HepG2 (cell line): ENCODE measurements around the gene CD3G. TPM values are rescaled to one million over a fixed set of nuclear protein-coding genes. Genes with fewer than 3 reads are reported as not detected.
A peak's percentile ranks its signal among the peaks of the same experiment; 100 is the strongest.

ENCODE experiments used
- ADNP ChIP-seq: sonication (generic); formaldehyde crosslinking; IDR thresholded peaks from 2 replicates; pipeline ENCODE4 v1.4.0; 2020; ENCODE audit warnings: missing genetic modification reagents
- CREB3 ChIP-seq: sonication (generic); formaldehyde crosslinking; IDR thresholded peaks from 2 replicates; pipeline ENCODE4 v1.5.0; 2020; ENCODE audit warnings: missing genetic modification reagents
- DMTF1 ChIP-seq: sonication (generic); formaldehyde crosslinking; IDR thresholded peaks from 2 replicates; pipeline ENCODE4 v1.4.0; 2020; ENCODE audit warnings: mild to moderate bottlenecking, missing genetic modification reagents
- ETV5 ChIP-seq: IDR thresholded peaks from 2 replicates; pipeline ENCODE4 v1.6.1; 2018; ENCODE audit warnings: missing biosample characterization, missing genetic modification reagents, inconsistent platforms, borderline replicate concordance
- FOSL2 ChIP-seq: sonication (generic); formaldehyde crosslinking; IDR thresholded peaks from 2 replicates; pipeline ENCODE4 v1.4.0; 2020; ENCODE audit warnings: missing genetic modification reagents
- FOXP1 ChIP-seq, 2 experiments: fragments of 450-650 bp in 1 of 2; IDR thresholded peaks; 2 replicates each; pipeline ENCODE4 v1.6.1; 2017 to 2018; ENCODE audit warnings: antibody characterized with exemption in 1 of 2
- FOXP4 ChIP-seq: sonication (generic); formaldehyde crosslinking; IDR thresholded peaks from 2 replicates; pipeline ENCODE4 v1.4.0; 2020; ENCODE audit warnings: missing genetic modification reagents
- HDAC2 ChIP-seq: sonication (generic); formaldehyde crosslinking; IDR thresholded peaks from 2 replicates; pipeline ENCODE4 v1.4.0; 2020; ENCODE audit warnings: missing genetic modification reagents
- HNF4A ChIP-seq: sonication (generic); formaldehyde crosslinking; IDR thresholded peaks from 2 replicates; pipeline ENCODE4 v1.4.0; 2020; ENCODE audit warnings: missing genetic modification reagents
- HNRNPK ChIP-seq: fragments of 200-400 bp; formaldehyde crosslinking; IDR thresholded peaks from 2 replicates; pipeline ENCODE4 v1.6.1; 2018; ENCODE audit warnings: low read length, low read depth, moderate library complexity, mild to moderate bottlenecking; ENCODE audit not compliant: poor library complexity, severe bottlenecking
- HNRNPUL1 ChIP-seq: fragments of 200-400 bp; formaldehyde crosslinking; IDR thresholded peaks from 2 replicates; pipeline ENCODE4 v1.6.1; 2017; ENCODE audit warnings: low read depth, mild to moderate bottlenecking, low read length, moderate library complexity
- KAT7 ChIP-seq: IDR thresholded peaks from 2 replicates; pipeline ENCODE4 v1.6.1; 2018; ENCODE audit warnings: borderline replicate concordance, missing compliant biosample characterization
- NFIC ChIP-seq: IDR thresholded peaks from 2 replicates; pipeline ENCODE4 v1.6.1; 2012; ENCODE audit warnings: mild to moderate bottlenecking, low read length, inconsistent platforms
- SRY ChIP-seq: sonication (generic); formaldehyde crosslinking; IDR thresholded peaks from 2 replicates; pipeline ENCODE4 v1.8.0; 2022; ENCODE audit warnings: mild to moderate bottlenecking, missing genetic modification reagents
- SSRP1 ChIP-seq: IDR thresholded peaks from 2 replicates; pipeline ENCODE4 v1.6.1; 2016; ENCODE audit warnings: control low read depth
- TOPORS ChIP-seq: sonication (generic); formaldehyde crosslinking; IDR thresholded peaks from 2 replicates; pipeline ENCODE4 v1.8.0; 2023; ENCODE audit warnings: mild to moderate bottlenecking, missing genetic modification reagents
- ZBTB38 ChIP-seq: sonication (generic); formaldehyde crosslinking; IDR thresholded peaks from 2 replicates; pipeline ENCODE4 v1.5.1; 2020; ENCODE audit warnings: mild to moderate bottlenecking, missing genetic modification reagents
- ZKSCAN1 ChIP-seq: fragments of 150-350 bp; IDR thresholded peaks from 2 replicates; pipeline ENCODE4 v1.6.1; 2014; ENCODE audit warnings: low read length
- ZNF629 ChIP-seq: sonication (generic); formaldehyde crosslinking; conservative IDR thresholded peaks from 2 replicates; pipeline ENCODE4 v1.5.0; 2020; ENCODE audit warnings: missing genetic modification reagents
- ZNF7 ChIP-seq: IDR thresholded peaks from 2 replicates; pipeline ENCODE4 v1.6.1; 2016; ENCODE audit warnings: missing biosample characterization, missing genetic modification reagents
- ZNF766 ChIP-seq: sonication (generic); formaldehyde crosslinking; IDR thresholded peaks from 2 replicates; pipeline ENCODE4 v1.5.0; 2020; ENCODE audit warnings: missing genetic modification reagents, borderline replicate concordance
- polyA plus RNA-seq, 8 experiments: library from polyadenylated mRNA; depleted of rRNA in 3 of 8; stranded (reverse) in 7 of 8; unstranded in 1 of 8; fragments of >200 nt; fragmentation: Illumina TruSeq in 4 of 8; extraction: Trizol in 4 of 8; gene quantifications; 2 replicates each; pipeline versions ENCODE4 v1.2.1 to v1.2.3, GENCODE V29; 2011 to 2016; ENCODE audit warnings: low read depth in 4 of 8, missing spikeins in 1 of 8, mixed read lengths in 1 of 8; ENCODE audit not compliant: insufficient read depth in 1 of 8
- total RNA-seq, 5 experiments: library from RNA; depleted of rRNA; stranded (reverse); fragments of >200 nt; fragmentation: Illumina TruSeq; extraction: Trizol; gene quantifications; 2 replicates each; pipeline ENCODE4 v1.2.3, GENCODE V29; 2016; ENCODE audit warnings: low read depth in 1 of 5
- TF ChIP-seq, protein P1 (sequence below): IDR thresholded peaks from 2 replicates; pipeline ENCODE4 v1.6.1; 2016
- TF ChIP-seq, protein P2 (sequence below): sonication (generic); formaldehyde crosslinking; IDR thresholded peaks from 2 replicates; pipeline ENCODE4 v1.4.0; 2020; ENCODE audit warnings: missing genetic modification reagents, borderline replicate concordance

Gene CD3G
- total and polyA plus RNA-seq, 2 of the 13 experiments (the other 11 are each of a cell fraction or from before 2014, with no cell fraction given): not detected

DNA sequence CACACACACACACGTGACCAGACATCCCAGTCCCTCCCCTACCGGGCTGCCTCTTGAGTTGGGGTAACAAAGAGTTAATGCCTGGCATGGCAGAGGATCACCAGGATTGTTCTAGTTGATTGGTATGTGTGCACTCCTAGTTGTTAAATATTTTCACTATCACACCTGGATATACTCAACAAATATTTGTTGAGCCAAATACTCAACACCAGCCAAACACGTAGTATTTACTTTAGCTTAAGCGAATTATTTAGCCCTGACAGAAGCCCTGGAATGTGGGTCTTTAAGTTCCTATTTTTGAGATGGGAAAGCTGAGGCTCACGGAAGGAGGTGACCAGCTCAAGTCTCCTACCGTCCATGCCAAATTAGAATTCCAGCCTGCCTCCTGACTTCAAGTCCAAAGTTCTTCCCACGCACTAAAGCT lies 29.1 kb upstream of the CD3G start (continued):
- TF ChIP-seq SSRP1 (CRISPR knock-in tag) (no peak), NFIC (peak; percentile 86), ADNP (CRISPR knock-in tag) (no peak), HNRNPUL1 (no peak), ZNF629 (CRISPR knock-in tag) (peak; percentile 72), DMTF1 (CRISPR knock-in tag) (no peak), CREB3 (CRISPR knock-in tag) (no peak), HDAC2 (CRISPR knock-in tag) (peak; percentile 57; the same call in 1 of the 2 replicates), ZKSCAN1 (no peak), HNRNPK (no peak), FOXP4 (CRISPR knock-in tag) (peak; percentile 24; the same call in 1 of the 2 replicates), ZBTB38 (no peak), TOPORS (no peak), FOXP1 (IDR thresholded peaks at IDR 0.05) (no peak), FOXP1 (CRISPR knock-in tag; IDR thresholded peaks at IDR 0.05) (peak; percentile 42; the same call in 1 of the 2 replicates), FOSL2 (CRISPR knock-in tag) (no peak), ZNF766 (CRISPR knock-in tag) (no peak), HNF4A (CRISPR knock-in tag) (no peak), ETV5 (no peak), KAT7 (CRISPR knock-in tag) (no peak), SRY (CRISPR knock-in tag) (no peak), ZNF7 (no peak)
- TF ChIP-seq, protein P1, sequence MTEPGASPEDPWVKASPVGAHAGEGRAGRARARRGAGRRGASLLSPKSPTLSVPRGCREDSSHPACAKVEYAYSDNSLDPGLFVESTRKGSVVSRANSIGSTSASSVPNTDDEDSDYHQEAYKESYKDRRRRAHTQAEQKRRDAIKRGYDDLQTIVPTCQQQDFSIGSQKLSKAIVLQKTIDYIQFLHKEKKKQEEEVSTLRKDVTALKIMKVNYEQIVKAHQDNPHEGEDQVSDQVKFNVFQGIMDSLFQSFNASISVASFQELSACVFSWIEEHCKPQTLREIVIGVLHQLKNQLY (CRISPR knock-in tag): no peak
- TF ChIP-seq, protein P2, sequence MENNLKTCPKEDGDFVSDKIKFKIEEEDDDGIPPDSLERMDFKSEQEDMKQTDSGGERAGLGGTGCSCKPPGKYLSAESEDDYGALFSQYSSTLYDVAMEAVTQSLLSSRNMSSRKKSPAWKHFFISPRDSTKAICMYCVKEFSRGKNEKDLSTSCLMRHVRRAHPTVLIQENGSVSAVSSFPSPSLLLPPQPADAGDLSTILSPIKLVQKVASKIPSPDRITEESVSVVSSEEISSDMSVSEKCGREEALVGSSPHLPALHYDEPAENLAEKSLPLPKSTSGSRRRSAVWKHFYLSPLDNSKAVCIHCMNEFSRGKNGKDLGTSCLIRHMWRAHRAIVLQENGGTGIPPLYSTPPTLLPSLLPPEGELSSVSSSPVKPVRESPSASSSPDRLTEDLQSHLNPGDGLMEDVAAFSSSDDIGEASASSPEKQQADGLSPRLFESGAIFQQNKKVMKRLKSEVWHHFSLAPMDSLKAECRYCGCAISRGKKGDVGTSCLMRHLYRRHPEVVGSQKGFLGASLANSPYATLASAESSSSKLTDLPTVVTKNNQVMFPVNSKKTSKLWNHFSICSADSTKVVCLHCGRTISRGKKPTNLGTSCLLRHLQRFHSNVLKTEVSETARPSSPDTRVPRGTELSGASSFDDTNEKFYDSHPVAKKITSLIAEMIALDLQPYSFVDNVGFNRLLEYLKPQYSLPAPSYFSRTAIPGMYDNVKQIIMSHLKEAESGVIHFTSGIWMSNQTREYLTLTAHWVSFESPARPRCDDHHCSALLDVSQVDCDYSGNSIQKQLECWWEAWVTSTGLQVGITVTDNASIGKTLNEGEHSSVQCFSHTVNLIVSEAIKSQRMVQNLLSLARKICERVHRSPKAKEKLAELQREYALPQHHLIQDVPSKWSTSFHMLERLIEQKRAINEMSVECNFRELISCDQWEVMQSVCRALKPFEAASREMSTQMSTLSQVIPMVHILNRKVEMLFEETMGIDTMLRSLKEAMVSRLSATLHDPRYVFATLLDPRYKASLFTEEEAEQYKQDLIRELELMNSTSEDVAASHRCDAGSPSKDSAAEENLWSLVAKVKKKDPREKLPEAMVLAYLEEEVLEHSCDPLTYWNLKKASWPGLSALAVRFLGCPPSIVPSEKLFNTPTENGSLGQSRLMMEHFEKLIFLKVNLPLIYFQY (CRISPR knock-in tag): no peak
